BLaER1 treated with 17β-estradiol and CSF1 and Interleukin-3, amounts not matched to agents 10 nM and 100 nM (cell line): ENCODE data around the gene SCML1.
"Not testable (repeated sequence)": the region's sequence is repeated elsewhere in the genome, so short reads cannot be mapped to it uniquely, and the experiment has no call there.

Source experiments
- H3K27ac ChIP-seq, 11 experiments: shearing (Covaris generic); formaldehyde crosslinking; 2 replicates each; pipeline ENCODE4 v1.8.1; 2022
- H3K27me3 ChIP-seq, 11 experiments: shearing (Covaris generic); formaldehyde crosslinking; 2 replicates each; pipeline ENCODE4 v1.8.1; 2022
- H3K36me3 ChIP-seq, 11 experiments: shearing (Covaris generic); formaldehyde crosslinking; 2 replicates each; pipeline ENCODE4 v1.8.1; 2022
- H3K4me1 ChIP-seq, 10 experiments: shearing (Covaris generic); formaldehyde crosslinking; 2 replicates each; pipeline ENCODE4 v1.8.1; 2022
- H3K4me2 ChIP-seq, 11 experiments: shearing (Covaris generic); formaldehyde crosslinking; 2 replicates each; pipeline ENCODE4 v1.8.1; 2022
- H3K4me3 ChIP-seq, 10 experiments: shearing (Covaris generic); formaldehyde crosslinking; 2 replicates each; pipeline ENCODE4 v1.8.1; 2022
- H3K9ac ChIP-seq, 11 experiments: shearing (Covaris generic); formaldehyde crosslinking; 2 replicates each; pipeline ENCODE4 v1.8.1; 2022
- H3K9me3 ChIP-seq, 11 experiments: shearing (Covaris generic); formaldehyde crosslinking; replicated peaks in 1 of 11; 2 replicates each; pipeline ENCODE4 v1.8.1; 2022
- H4K20me1 ChIP-seq, 11 experiments: shearing (Covaris generic); formaldehyde crosslinking; 2 replicates each; pipeline ENCODE4 v1.8.1; 2022
- Cebpa-rat ChIP-seq, 11 experiments: shearing (Covaris generic); IDR thresholded peaks; 2 replicates each; pipeline ENCODE4 v1.8.1; 2022

SCML1 gene

GRCh38 chrX:17773221-17773876 lies 36.1 kb downstream of the SCML1 start:
- H3K4me1 ChIP-seq = no peaks in the 10 kb centered on the region; a peak in 1 of 20 replicates
- no peak overlapping the region; a peak in 1 of 22 replicates for H3K4me2 ChIP-seq
- no peaks in the 10 kb centered on the region; a peak in 1 of 22 replicates for H3K9me3 ChIP-seq
- no peak overlapping the region for H3K27ac ChIP-seq
- no peak for TF ChIP-seq Cebpa-rat (IDR thresholded peaks at IDR 0.05)
- H4K20me1 ChIP-seq = peaks cover 0 to 8% (median 0%) of the 10 kb centered on the region in 11 experiments; a peak in 3 of 22 replicates
- no peak overlapping the region for H3K4me3 ChIP-seq
- peaks cover 63 to 87% (median 82%) of the 10 kb centered on the region in 11 experiments for H3K27me3 ChIP-seq
- no peaks in the 10 kb centered on the region for H3K36me3 ChIP-seq
- no peak overlapping the region for H3K9ac ChIP-seq

- no peak overlapping the region for H3K4me2 ChIP-seq
- H4K20me1 ChIP-seq = peaks cover 0 to 7% (median 0%) of the 10 kb centered on the region in 11 experiments; a peak in 3 of 22 replicates
- no peak overlapping the region for H3K4me3 ChIP-seq
- no peak overlapping the region for H3K9ac ChIP-seq
- peaks cover 56 to 87% (median 81%) of the 10 kb centered on the region in 11 experiments for H3K27me3 ChIP-seq
- H3K4me1 ChIP-seq = no peaks in the 10 kb centered on the region; a peak in 1 of 20 replicates
- no peaks in the 10 kb centered on the region for H3K36me3 ChIP-seq
- no peaks in the 10 kb centered on the region; a peak in 1 of 22 replicates for H3K9me3 ChIP-seq
- H3K27ac ChIP-seq = no peak overlapping the region
- no peak for TF ChIP-seq Cebpa-rat (IDR thresholded peaks at IDR 0.05)
Observed at GRCh38 chrX:17774053-17774452, 36.8 kb downstream of the SCML1 start.

GRCh38 chrX:17778997-17779396 lies 41.7 kb downstream of the SCML1 start:
- Histone ChIP-seq H3K27me3 (peaks cover 17 to 57% (median 51%) of the 10 kb centered on the region in 11 experiments; a peak in 21 of 22 replicates), H4K20me1 (no peaks in the 10 kb centered on the region; a peak in 1 of 22 replicates), H3K4me1 (no peaks in the 10 kb centered on the region; a peak in 1 of 20 replicates), H3K4me2 (no peak overlapping the region), H3K9me3 (peaks cover 0 to 15% (median 0%) of the 10 kb centered on the region in 11 experiments; a peak in 7 of 22 replicates), H3K4me3 (no peak overlapping the region), H3K36me3 (no peaks in the 10 kb centered on the region), H3K27ac (no peak overlapping the region), H3K9ac (no peak overlapping the region)
- no peak for TF ChIP-seq Cebpa-rat (IDR thresholded peaks at IDR 0.05)

GRCh38 chrX:17779434-17779833 lies 42.1 kb downstream of the SCML1 start:
- Histone ChIP-seq H3K4me2 (no peak overlapping the region), H3K36me3 (no peaks in the 10 kb centered on the region), H3K4me1 (no peaks in the 10 kb centered on the region; a peak in 1 of 20 replicates), H3K4me3 (no peak overlapping the region), H3K9ac (no peak overlapping the region), H4K20me1 (no peaks in the 10 kb centered on the region; a peak in 1 of 22 replicates), H3K9me3 (peaks cover 0 to 15% (median 0%) of the 10 kb centered on the region in 11 experiments; a peak in 7 of 22 replicates), H3K27me3 (peaks cover 13 to 53% (median 46%) of the 10 kb centered on the region in 11 experiments; a peak in 21 of 22 replicates), H3K27ac (no peak overlapping the region)
- no peak for TF ChIP-seq Cebpa-rat (IDR thresholded peaks at IDR 0.05)

GRCh38 chrX:17786554-17787347 lies 49.5 kb downstream of the SCML1 start:
- H4K20me1 ChIP-seq, H3K27ac ChIP-seq, H3K4me2 ChIP-seq, H3K9ac ChIP-seq, H3K36me3 ChIP-seq, H3K9me3 ChIP-seq, H3K4me3 ChIP-seq, H3K4me1 ChIP-seq: not testable (repeated sequence)
- peaks cover 29 to 48% (median 44%) of the 10 kb centered on the region in 11 experiments for H3K27me3 ChIP-seq

- H3K9me3 ChIP-seq = no peaks in the 10 kb centered on the region
- H4K20me1 ChIP-seq = peaks cover 0 to 12% (median 0%) of the 10 kb centered on the region in 11 experiments; a peak in 2 of 22 replicates
- H3K27me3 ChIP-seq = peaks cover 37 to 56% (median 52%) of the 10 kb centered on the region in 11 experiments
- no peaks in the 10 kb centered on the region for H3K36me3 ChIP-seq
- no peak overlapping the region for H3K4me3 ChIP-seq
- H3K9ac ChIP-seq = no peak overlapping the region
- no peaks in the 10 kb centered on the region for H3K4me1 ChIP-seq
- TF ChIP-seq Cebpa-rat (IDR thresholded peaks at IDR 0.05) = no peak
- no peak overlapping the region for H3K27ac ChIP-seq
- H3K4me2 ChIP-seq = no peak overlapping the region
Observed at GRCh38 chrX:17787557-17787956, 50.3 kb downstream of the SCML1 start.

- no peak overlapping the region for H3K27ac ChIP-seq
- H3K27me3 ChIP-seq = peaks cover 46 to 65% (median 61%) of the 10 kb centered on the region in 11 experiments
- H3K9me3 ChIP-seq = no peaks in the 10 kb centered on the region
- H3K4me2 ChIP-seq = no peak overlapping the region
- no peak for TF ChIP-seq Cebpa-rat (IDR thresholded peaks at IDR 0.05)
- no peak overlapping the region for H3K9ac ChIP-seq
- no peaks in the 10 kb centered on the region for H3K4me1 ChIP-seq
- peaks cover 0 to 16% (median 0%) of the 10 kb centered on the region in 11 experiments; a peak in 2 of 22 replicates for H4K20me1 ChIP-seq
- no peaks in the 10 kb centered on the region for H3K36me3 ChIP-seq
- H3K4me3 ChIP-seq = no peak overlapping the region
Observed at GRCh38 chrX:17788439-17788838, 51.1 kb downstream of the SCML1 start.

- H3K4me2 ChIP-seq = no peak overlapping the region
- H3K9ac ChIP-seq = no peak overlapping the region
- H3K4me3 ChIP-seq = no peak overlapping the region
- no peak for TF ChIP-seq Cebpa-rat (IDR thresholded peaks at IDR 0.05)
- H3K27me3 ChIP-seq = peaks cover 52 to 71% (median 67%) of the 10 kb centered on the region in 11 experiments
- H3K27ac ChIP-seq = no peak overlapping the region
- H4K20me1 ChIP-seq = peaks cover 0 to 16% (median 0%) of the 10 kb centered on the region in 11 experiments; a peak in 2 of 22 replicates
- H3K36me3 ChIP-seq = no peaks in the 10 kb centered on the region
- no peaks in the 10 kb centered on the region for H3K9me3 ChIP-seq
- H3K4me1 ChIP-seq = no peaks in the 10 kb centered on the region
Observed at GRCh38 chrX:17788956-17789562, 51.8 kb downstream of the SCML1 start.

GRCh38 chrX:17792826-17793225 lies 55.5 kb downstream of the SCML1 start:
- no peak overlapping the region for H3K9ac ChIP-seq
- peaks cover 90 to 100% (median 98%) of the 10 kb centered on the region in 11 experiments for H3K27me3 ChIP-seq
- peaks cover 0 to 16% (median 0%) of the 10 kb centered on the region in 11 experiments; a peak in 4 of 22 replicates for H4K20me1 ChIP-seq
- no peaks in the 10 kb centered on the region for H3K4me1 ChIP-seq
- H3K27ac ChIP-seq = no peak overlapping the region
- H3K4me2 ChIP-seq = no peak overlapping the region
- TF ChIP-seq Cebpa-rat (IDR thresholded peaks at IDR 0.05) = no peak
- no peak overlapping the region for H3K4me3 ChIP-seq
- 0 out of 22 replicates have a peak, but pooled peaks cover 0 to 5% (median 0%) of the 10 kb centered on the region in 11 experiments for H3K9me3 ChIP-seq
- no peaks in the 10 kb centered on the region for H3K36me3 ChIP-seq
